8988T (cell line): ENCODE results near the gene NUDT6.
"Not testable (repeated sequence)": the region's sequence is repeated elsewhere in the genome, so short reads cannot be mapped to it uniquely, and the experiment has no call there.

Experiments
- DNase-seq: peaks from one replicate; pipeline ENCODE4 v3.0.0; 2011

Gene NUDT6, protein sequence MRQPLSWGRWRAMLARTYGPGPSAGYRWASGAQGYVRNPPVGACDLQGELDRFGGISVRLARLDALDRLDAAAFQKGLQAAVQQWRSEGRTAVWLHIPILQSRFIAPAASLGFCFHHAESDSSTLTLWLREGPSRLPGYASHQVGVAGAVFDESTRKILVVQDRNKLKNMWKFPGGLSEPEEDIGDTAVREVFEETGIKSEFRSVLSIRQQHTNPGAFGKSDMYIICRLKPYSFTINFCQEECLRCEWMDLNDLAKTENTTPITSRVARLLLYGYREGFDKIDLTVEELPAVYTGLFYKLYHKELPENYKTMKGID

DNA sequence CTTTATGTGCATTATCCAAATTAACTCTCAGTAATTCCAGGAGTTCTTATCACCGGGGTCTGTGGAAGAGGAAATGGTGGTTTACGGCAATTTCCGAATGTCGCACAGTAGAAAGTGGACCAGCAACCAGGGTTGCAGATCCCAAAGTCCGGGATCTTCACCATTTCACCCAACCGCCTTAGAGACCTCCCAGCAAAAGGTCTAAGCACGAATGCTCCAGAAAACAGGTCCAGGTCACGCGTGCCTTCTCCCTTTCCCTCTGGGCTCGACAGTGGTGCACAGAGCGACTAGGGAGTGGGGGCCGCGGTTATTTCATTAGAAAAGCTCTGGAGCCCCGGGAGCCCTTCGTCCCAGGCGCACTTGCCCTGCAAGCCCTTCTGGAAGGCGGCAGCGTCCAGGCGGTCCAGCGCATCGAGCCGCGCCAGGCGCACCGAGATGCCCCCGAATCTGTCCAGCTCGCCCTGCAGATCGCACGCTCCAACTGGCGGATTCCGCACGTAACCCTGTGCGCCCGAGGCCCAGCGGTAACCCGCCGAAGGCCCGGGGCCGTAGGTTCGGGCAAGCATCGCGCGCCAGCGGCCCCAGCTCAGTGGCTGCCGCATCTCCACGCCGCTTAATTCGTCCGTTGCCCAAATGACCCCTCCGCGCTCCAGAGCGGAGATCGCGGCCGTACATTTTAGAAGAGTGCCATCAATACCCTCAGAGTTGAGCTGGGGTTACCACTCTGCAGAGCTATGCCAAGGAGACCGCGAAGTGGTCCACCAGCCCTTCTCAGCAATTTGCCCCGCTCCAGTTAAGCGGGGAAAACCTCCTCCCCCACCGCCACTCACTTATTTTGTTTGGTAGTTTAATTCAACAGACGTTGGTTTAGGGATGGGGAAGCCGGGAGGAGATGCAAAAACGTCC is at the start of gene NUDT6:
NUDT6 (minus strand) TSS at position 627 of the 906 bp plus-strand sequence; CDS start at position 602, 25 bp downstream.
- peak; percentile 21 for DNase-seq

DNA sequence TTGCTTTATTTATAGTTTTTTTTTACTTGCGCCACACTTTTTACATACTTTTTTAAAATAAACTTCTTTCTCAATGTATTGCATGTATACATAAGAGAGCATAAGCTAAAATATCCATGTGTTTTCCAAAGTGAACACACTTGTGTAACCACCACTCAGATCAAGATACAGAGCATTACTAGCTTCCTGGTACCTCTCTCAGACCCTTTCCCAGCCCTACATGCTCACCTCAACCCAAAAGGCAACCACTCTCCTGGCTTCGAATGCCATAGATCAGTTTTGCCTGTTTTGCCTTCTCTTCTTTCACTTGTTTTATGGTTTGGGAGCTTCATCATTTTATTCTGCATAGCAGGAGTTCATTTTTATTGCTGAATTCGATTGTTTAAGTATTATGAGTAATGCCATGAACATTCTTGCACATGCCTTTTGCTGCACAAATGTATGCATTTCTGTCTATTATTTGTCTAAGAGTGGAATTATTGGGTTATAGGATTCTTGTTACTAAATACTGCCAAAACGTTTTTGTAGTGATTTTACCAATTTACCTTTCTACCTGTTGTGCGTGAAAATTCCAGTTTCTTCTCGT is 45.9 kb upstream of the NUDT6 start:
- no peak for DNase-seq

DNA sequence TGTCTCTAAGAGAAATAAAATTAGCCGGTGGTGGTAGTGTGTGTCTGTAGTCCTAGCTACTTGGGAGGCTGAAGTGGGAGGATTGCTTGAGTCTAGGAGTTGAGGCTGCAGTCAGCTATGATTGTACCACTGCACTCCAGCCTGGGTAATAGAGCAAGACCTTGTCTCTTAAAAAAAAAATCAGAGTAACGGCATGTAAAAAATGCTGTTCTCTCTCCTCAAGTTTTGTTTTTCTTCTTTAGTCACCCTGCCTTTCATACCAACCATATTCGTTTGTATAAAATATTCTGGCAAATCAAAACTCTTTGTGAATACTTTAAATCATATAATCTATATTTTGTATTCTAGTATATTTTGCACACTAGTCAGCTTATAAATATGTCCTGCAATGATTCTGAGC is 44.8 kb upstream of the NUDT6 start:
- DNase-seq: no peak

DNA sequence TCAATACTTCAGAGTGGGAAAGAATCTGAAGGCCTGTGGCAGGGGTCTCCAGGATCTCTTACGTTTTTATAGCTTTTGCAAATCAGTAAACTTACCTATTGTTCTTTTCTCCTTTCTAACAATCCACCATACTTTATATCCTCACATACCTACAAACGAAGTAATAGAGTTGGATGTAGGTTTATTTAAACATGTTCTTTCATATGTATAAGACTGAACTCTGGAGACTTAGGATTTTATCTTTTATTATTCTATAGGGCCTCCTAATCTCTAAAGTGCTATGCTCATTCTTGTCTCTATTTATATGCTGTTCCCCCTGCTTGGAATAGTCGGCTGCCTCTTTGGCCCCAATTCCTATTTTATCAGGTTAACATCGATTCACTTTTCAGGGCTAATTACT is 43.8 kb upstream of the NUDT6 start:
- no peak for DNase-seq

DNA sequence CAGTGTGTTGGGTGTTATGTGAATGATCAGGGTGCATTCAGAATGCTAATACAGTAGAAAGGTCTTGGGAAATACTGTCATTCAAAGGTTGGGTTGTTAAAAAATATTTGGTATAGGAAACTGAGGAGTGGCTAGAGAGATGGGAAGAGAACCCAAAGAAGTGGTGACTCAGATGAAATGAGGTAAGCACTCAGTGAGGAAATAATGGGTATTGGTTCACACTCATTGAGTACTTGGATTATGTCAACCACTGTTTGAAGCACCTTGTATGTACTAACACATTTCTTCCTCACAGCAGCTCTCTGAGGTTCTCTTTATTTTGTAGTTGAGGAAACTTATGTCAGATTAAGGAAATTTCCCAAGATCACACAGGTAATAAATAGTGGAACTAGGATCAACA is 40.8 kb upstream of the NUDT6 start:
- DNase-seq: no peak

DNA sequence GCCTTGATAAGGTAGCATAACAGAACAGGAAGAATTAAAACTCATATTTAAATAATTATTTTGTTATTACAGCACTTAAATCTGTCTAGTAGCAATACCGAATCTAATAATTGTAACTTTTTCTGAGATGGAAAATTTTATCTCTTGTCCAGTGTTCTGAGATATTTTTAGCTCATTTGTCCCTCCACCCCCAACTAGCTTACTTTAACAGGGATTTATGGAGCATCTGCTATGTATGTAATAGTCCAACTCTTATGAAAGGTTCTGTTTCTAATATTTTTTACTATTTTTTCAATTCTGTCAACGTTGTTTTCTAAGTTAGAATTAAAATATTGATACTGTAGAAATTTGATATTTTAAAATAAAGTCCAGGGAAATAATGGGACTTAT is 38.2 kb upstream of the NUDT6 start:
- no peak for DNase-seq

DNA sequence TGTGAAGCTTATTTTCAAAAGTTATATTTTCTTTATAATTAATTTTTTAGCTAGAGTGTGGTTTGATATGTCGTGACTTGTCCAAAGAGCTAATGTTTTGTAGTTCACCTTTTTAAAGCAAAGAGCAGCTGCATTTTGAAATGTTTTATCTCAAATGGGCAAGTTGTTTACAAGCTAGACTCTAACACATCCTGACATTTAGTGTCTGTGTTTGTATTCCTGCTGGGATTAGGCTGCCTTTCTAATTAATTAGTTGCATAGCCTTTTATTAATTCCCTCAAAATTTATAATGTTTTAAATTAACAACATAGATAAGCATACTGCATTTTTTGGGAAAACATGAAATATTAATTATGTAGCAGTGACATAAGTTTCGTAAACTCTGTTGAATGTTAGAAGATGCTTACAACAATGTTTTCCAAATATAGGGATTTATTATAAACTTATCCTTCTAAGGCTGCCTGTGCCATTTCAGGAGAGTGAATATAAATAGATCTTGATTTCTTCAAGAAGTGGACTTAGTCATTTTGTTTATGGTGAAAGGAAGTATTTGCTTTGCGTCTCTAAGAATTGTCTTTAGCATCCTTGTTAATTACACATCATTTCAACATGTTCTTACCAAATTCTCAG is 37.7 kb upstream of the NUDT6 start:
- no peak for DNase-seq

DNA sequence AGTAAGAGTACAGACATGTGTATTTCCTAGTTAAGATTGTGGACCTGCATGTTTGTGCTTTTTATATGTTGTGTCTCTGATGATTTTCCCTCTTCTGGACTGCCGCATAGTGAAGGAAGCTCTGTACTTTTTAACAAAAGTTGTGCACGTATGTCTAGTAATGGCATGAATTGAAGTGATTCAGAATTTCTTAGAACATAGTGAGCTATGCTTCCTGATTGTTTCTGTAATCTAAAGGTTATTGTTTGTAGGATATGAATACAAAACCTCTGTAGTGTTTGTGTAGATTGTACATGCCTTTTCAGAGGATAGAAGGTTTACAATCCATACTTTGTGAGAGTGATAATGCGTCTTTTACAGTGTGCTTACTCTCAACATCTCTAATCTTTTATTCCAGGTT is 37.0 kb upstream of the NUDT6 start:
- no peak for DNase-seq

DNA sequence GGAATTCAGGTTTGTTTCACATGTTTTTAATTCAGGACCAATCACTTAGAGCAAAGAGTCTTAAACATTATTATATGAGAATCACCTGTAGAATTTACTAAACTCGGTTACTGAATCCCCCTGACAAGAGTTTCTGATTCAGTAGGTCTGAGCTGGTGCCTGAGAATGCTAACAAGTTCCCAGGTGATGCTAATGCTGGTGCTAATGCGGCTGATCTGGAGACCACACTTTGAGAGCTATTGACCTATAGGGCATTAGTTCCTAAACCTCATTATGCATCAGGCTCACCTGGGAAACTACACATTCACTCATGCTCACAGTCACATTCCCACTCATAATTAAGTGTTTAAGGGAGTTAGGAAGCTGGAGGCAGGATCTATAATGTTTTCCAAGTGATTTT is 36.1 kb upstream of the NUDT6 start:
- no peak for DNase-seq

DNA sequence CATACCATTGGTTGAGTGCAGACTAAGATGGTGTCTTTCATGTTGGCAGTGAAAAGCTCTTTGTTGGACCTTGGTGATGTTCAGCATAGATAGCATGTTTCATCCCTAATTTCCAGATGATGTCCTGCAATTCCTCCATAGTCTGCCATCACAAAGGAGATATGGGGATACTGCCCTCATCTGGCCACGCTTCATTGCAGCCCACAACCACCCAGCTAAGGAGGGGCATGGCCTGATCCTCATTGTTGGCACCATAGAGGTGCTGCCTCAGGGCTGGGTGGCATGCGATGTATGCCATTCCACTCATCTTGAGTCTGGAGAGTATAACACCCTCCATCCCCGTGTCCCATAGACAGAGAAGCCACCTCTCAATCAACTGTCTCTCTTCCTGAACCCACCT is 31.5 kb upstream of the NUDT6 start:
- no peak for DNase-seq

DNA sequence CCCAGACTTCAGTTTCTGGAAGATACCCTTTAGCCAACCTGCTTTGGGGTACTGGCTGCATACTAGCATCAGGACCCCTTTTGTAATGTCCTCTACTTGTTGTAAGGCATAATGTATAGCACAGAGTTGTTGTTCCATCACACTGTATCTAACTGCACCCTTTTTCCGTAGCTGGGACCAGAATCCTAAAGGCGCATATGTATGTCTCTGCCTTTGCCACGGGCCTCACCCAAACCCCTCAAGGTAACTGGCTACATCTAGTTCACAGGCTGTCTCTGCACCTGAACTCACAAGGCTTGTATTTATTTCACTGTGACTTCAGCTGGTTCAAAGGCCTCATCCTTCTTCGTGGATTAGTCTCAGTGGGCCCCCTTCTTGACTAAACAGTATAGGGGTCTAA is 29.6 kb upstream of the NUDT6 start:
- no peak for DNase-seq

DNA sequence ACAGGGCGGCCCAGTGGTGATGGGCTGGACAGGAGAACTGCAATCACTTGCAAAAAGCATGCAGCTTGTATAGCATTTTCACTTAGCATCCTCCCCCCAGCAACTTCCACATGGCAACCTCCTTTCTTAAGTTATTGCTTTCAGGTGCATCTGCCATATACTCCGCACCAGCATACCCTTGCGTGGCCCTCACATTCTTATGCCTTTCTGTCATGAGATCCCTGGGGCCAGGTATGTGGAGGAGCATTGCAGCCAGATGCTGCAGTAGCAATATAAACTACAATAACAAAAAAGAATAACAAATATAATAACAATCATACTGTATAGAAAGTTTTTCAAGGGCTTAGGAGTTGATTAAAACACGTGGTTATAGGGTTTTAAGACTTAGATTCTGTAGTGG is 26.3 kb upstream of the NUDT6 start:
- DNase-seq: no peak

DNA sequence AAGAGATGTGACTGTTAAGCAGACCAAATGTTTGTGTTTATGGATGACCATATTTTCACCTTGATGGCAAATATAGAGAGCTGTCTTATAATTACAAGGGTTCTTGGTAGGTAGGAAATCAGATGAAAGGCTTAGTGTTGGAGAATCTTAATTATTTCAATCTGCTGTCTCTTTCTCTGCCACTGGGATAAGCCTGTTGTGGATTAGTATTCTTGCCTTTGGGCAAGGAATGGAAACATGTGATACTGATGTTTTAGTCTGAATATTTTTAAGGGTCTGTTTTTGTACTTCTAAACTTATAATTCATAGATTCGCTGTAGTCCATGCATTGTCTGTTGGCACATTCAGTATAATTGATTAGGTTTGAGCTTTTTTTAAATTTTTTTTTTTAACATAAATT is 23.7 kb upstream of the NUDT6 start:
- DNase-seq: no peak

DNA sequence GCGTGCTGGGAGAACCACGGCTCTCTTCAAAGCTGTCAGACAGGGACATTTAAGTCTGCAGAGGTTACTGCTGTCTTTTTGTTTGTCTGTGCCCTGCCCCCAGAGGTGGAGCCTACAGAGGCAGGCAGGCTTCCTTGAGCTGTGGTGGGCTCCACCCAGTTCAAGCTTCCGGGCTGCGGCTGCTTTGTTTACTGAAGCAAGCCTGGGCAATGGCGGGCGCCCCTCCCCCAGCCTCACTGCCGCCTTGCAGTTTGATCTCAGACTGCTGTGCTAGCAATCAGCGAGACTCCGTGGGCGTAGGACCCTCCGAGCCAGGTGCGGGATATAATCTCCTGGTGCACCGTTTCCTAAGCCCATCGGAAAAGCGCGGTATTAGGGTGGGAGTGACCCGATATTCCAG is 22.7 kb upstream of the NUDT6 start:
- DNase-seq: not testable (repeated sequence)

DNA sequence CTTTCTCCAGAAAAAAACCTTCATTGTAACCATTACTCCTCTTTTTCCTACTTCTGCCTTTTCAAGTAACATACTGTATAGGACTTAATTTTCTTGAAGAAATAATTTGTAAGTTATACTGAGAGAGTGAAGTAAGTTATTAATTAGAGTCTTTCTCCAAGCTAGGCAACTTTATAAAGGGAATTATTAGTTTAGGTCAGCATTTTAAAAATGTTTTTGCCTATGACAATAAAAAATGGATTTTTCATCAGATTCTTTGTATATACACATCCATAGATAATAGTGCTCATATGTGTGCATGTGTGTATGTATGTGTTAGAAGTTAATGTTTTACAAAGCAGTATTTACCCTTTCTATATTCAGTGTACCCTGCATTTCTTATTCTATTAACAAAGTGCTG is 10.4 kb upstream of the NUDT6 start:
- no peak for DNase-seq

DNA sequence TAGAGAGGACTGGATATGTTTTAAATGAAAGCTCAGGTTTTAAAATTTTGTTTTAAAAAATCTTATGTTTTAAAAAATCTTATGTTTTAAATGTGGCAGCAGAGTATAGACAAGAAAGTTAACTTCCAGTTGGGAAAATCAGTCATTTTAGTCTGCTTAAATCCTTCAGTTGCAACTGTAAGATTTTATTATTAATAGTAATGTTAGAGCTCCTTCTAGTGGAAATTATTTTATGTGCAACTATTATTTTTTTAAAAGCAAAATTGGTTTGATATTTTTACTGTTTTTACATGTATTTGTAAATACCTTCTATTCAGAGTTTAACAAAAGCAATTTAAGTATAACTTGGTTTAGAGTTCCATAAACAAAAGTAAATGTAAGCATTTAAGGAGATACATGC is 8.5 kb upstream of the NUDT6 start:
- no peak for DNase-seq

DNA sequence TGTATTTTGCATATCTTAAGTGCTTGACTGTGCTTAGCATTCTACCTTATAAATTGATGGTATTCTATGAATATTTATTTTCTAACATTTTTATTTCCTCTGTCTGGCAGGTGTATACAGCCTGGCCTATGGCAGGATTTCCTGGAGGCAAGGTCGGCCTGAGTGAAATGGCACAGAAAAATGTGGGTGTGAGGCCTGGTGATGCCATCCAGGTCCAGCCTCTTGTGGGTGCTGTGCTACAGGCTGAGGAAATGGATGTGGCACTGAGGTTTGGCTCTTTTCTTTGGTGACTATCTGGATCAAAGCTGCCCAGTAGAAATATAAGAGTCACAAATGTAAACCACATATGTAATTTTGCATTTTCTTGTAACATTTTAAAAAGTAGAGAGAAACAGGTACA is 6.5 kb upstream of the NUDT6 start:
- no peak for DNase-seq

DNA sequence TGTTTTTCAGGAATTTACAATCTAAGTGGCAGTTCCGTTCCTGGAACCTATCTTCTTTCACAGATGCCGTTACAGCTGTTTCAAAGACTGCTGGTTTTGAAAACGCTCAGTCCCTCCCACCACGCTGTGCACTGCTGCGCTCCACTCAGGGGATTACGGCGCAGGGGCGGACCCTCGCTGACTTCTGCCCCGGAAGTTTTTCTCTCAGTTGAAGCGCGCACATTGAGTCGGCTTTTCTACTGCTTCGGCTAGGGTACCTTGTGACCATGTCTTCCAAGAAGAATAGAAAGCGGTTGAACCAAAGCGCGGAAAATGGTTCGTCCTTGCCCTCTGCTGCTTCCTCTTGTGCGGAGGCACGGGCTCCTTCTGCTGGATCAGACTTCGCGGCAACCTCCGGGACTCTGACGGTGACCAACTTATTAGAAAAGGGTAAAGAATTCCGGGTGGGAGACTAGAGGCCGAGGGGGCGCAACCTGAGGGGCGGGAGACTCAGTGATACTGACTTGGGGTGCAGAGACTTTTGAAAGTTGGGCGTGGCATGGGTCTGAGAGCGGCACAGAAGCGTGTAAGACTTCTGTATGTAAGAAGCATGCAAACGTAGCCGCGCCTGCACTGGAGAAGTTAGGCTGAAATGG is 597 bp upstream of the NUDT6 start:
- peak; percentile 29 for DNase-seq

DNA sequence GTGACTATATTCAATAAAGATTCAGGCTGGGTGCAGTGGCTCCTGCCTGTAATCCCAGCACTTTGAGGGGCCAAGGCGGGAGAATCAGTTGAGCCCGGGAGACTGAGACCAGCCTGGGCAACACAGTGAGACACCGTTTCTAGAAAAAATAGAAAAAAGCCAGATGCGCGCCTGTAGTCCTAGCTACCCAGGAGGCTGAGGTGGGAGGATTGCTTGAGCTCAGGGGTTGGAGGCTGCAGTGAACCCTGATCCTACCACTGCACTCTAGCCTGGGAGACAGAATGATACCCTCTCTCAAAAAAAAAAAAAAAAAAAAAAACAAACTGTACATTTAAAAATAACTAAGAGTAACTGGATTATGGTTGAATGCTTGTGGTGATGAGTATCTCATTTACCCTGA is 1.1 kb downstream of the NUDT6 start:
- DNase-seq: no peak

DNA sequence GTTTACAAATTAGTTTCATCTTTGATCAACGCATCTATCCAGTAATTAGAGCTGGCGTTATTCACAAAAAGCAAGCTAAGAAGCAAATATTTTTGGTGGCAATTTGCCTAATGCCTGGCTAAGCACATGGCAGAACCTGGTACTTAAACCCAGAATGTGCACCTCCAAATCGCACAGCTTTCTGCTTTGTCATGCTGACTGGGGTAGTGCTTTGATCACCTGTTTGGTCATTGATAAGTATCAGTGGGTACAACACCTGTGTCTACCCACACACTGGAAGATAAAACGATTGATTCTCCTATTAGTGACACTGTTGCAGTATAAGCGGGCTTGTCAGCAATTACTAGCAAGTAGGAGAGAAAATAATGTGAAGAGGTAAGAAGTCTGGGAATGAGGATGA is 1.9 kb downstream of the NUDT6 start:
- DNase-seq: no peak

DNA sequence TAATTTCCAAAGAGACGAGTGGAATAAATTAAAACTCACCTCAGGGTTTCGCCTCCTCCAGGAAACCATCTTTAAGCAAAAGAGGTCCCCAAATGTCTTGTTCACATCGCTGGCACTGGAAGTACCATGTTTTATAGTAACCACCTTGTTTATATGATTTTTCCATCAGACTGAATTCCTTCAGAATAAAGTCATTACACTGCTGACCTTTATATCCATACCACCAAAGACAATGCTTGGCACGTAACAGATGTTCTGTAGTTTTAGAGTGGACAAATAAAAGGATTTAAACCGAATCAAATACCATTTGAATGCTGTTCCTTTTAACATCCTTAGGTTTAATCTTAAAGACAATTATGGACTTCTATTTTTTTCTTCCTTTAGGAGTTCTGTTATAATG is 4.7 kb downstream of the NUDT6 start:
- DNase-seq: no peak

DNA sequence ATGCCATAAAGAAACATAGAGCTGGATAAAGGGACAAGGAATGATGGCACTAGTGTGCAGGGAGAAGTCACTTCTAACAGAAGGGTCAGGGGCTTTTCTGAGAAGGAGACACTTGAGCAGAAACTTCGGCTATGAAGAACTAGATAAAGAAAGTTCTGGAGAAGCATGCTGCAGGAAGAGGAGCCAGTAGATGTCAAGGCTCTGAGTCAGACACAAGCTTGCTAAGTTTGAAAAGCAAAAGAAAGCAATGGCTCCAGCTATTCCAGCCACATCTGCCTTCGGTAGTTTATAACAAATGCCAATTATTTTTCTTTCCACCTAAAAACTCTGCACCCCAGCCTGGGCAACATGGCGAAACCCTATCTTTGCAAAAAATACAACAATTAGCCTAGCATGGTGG is 7.5 kb downstream of the NUDT6 start:
- no peak for DNase-seq

DNA sequence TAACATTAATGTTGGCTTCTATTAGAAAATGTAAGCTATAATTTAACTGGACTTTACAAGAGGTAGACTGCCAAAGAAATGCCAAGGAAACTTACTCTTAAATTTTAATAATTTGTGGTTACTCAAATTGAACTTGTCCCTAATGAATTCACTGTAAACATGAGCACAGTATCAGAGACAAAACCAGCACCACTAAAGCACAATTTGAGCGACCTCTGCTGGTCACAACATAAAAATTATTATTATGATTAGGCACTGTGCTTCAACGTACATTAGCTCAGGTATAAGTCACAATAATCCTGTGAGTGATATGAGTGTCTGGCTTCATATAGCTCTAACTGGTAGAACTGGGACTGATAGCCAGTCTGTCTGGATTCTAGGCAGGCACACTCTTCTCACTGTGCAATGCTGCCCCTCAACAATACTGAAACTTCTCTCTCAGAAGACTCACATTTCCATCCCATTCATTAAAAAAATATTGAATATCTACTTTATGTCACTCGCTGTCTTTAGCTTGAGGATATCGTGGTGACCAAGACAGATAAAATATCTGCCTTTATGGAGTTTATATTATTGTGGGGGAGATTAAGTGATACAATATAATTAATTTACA is 8.0 kb downstream of the NUDT6 start:
- no peak for DNase-seq
